IPS-NIHi7 (cell line): ENCODE measurements around the gene PYDC1.
A peak's percentile ranks its signal among the peaks of the same experiment; 100 is the strongest.
"Not testable (repeated sequence)": the region's sequence is repeated elsewhere in the genome, so short reads cannot be mapped to it uniquely, and the experiment has no call there.

ENCODE experiments used
- DNase-seq: peaks from one replicate; pipeline ENCODE4 v3.0.0; 2012; ENCODE audit warnings: mixed read lengths; ENCODE audit errors: extremely low spot score

Gene PYDC1

DNA sequence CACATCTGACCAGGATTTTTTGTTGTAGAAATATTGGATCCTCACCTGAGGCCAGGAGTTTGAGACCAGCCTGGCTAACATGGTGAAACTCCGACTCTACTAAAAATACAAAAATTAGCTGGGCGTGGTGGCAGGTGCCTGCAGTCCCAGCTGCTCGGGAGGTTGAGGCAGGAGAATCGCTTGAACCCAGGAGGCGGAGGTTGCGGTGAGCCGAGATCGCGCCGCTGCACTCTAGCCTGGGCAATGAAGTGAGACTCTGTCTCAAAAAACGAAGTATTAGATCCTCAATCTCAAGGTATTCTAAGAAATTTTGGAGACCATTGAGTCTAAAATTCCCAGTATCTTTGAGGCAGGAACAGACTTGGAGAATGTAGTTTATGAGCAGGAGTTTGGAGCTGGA lies 21.1 kb downstream of the PYDC1 start:
- not testable (repeated sequence) for DNase-seq

DNA sequence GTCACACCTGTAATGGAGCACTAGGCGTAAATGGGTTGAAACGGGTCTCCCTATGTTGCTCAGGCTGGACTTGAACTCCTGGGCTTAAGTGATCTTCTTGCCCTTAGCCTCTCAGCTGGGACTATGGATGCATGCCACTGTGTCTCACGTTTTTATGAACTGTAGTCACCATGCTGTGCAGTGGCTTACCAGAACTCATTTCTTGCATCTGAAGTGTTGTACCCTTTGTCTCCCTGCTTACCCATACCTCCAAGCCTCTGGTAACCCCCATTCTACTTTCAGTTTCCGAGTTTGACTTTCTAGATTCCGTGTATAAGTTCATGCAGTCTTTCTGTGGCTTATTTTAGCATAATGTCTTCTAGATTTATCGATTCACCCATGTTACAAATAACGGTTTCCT lies 22.0 kb downstream of the PYDC1 start:
- DNase-seq: no peak

- no peak for DNase-seq
Observed at GRCh38 chr16:31193874-31194273, 23.1 kb downstream of the PYDC1 start.

- no peak for DNase-seq
Observed at GRCh38 chr16:31192856-31193642, 23.9 kb downstream of the PYDC1 start.

- DNase-seq: no peak
Observed at GRCh38 chr16:31191697-31192428, 25.1 kb downstream of the PYDC1 start.

GRCh38 chr16:31190818-31191444 lies 26.0 kb downstream of the PYDC1 start:
- DNase-seq: no peak

GRCh38 chr16:31190061-31190460 lies 26.9 kb downstream of the PYDC1 start:
- no peak for DNase-seq

- DNase-seq: no peak
Observed at GRCh38 chr16:31189412-31189778, 27.5 kb downstream of the PYDC1 start.

- no peak for DNase-seq
Observed at GRCh38 chr16:31188450-31189411, 28.2 kb downstream of the PYDC1 start.

GRCh38 chr16:31187808-31188189 lies 29.1 kb downstream of the PYDC1 start:
- no peak for DNase-seq

GRCh38 chr16:31186930-31187807 lies 29.8 kb downstream of the PYDC1 start:
- DNase-seq: no peak

GRCh38 chr16:31186176-31186575 lies 30.8 kb downstream of the PYDC1 start:
- DNase-seq: no peak

DNA sequence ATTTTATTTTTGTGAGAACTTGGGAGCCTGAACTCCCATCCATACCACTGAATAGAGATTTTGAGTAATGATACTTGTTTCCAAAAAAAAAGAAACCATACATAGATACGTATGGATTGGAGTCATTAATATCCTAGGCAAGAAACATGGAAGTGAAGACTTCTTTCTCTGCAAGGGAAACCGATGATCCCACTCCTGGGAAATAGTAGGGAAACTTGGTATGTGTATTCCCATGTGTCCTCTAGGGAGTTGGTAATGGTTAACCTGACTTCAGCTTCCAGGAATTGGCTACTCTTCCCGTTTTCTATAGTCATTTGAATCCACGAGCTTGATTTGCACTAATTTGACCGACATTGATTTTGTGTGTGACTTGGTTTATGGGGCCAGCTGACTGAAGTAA lies 31.6 kb downstream of the PYDC1 start:
- no peak for DNase-seq

- no peak for DNase-seq
Observed at GRCh38 chr16:31184888-31185287, 32.0 kb downstream of the PYDC1 start.

DNA sequence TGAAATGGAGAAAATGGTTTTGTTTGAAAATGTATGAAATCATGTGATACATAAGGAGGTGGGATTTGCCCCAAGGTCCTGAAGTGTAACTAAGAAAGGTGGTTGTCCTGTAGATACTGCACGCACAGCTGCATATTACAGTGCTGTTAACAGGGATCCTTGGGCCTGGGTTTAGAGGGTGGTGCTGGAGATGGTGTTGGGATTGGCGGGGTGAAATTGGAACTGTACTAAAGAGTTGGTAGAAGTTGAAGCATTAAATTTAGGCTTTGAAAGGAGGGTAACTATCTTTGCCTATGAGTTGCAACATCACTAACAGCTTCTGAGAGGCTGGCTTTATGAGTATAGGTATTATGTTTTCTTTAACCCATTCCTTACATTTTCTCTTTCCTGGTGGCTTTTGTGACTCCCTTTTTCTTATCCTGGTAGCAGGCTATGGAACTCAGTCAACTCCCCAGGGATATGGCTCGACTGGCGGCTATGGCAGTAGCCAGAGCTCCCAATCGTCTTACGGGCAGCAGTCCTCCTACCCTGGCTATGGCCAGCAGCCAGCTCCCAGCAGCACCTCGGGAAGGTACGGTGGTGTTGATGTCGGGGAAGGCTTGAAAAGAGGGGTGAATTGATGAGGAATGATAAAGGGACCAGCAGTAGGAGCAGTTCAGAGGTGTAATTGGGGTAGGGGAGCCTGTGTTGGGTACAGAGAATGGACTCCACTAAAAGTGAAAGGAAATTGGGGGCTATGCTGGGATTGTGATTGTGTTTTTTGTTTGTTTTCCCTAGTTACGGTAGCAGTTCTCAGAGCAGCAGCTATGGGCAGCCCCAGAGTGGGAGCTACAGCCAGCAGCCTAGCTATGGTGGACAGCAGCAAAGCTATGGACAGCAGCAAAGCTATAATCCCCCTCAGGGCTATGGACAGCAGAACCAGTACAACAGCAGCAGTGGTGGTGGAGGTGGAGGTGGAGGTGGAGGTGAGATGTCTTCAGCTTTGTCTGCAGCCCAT lies 33.2 kb downstream of the PYDC1 start:
- no peak for DNase-seq

DNA sequence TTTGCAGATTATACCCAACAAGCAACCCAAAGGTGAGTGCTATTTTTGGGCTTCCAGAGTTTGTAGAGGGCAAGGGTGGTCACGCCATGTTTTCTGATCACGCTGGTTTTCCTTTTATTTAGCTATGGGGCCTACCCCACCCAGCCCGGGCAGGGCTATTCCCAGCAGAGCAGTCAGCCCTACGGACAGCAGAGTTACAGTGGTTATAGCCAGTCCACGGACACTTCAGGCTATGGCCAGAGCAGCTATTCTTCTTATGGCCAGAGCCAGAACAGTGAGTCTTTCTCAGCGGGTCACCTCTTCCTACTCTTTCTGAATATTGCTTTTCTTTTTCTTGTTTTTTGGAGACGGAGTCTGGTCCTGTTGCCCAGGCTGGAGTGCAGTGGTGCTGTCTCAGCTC lies 34.5 kb downstream of the PYDC1 start:
- no peak for DNase-seq

DNA sequence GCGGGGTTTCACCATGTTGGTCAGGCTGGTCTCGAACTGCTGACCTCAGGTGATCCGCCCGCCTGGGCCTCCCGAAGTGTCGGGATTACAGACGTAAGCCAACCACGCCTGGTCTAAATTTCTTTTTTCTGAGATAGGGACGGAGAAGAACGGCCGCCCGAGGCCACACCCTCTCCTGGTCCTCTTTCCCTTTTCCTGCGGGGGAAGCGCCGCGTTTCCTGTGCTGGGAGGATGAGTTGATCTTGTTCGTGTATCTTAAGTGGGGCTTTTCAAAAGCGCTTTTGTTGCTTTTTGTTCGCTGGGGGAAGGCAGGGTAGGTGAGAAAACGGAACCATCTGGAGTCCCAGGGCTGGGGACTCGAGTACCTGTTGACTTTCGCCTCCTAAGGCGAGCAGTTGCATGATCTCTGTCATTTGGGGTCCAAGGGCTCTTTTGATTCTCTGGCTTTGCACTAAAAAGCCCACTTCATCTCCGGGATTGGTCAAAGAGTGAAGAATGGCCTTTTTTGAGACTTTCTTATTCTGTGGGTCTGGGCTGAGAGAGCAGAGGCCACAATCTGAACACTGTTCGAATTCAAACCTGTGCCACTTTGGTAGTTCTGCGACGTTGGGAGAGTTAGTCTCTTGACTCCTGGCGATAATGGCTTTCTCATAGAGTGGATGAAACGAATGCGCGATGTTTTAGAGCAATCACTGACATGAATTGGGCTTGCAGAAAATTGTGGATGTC lies 35.7 kb downstream of the PYDC1 start:
- DNase-seq: no peak

DNA sequence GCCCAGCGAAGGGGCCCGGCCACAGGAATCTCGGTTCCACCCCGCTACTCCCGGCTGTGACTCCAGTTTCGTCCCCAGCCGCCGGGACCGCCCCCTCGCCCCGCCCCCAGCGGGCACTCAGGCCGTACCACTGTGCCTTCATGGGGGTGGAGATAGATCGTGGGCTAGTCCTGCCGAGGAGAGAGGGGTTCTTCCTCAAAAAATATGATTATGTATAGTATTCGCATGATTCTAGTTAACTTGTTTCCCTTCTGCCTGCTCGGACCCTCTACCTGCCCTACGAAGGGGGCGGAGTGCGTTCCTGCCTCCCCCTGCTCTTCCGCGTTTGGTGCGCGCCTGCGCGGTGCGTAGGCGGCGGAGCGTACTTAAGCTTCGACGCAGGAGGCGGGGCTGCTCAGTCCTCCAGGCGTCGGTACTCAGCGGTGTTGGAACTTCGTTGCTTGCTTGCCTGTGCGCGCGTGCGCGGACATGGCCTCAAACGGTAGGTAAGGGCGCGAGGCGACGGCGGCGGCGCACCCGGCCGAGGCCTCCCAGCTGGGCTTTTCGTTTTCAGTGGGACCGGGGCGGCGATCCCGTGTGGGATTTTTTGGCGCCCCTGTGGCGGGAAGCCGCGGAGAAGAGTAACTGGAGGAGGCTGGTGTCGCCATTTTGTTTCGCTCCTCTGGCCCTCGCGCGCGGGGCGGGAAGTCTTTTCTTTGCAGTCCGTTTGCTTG lies 37.0 kb downstream of the PYDC1 start, which contains the start of gene FUS:
TSS of gene FUS (plus strand) at position 393 of the 713 bp plus-strand sequence. CDS start at position 469, 76 bp downstream.
- DNase-seq: peak; percentile 93
